GM19467 (cell line): Measurements from ENCODE around the gene CDH23.
"Not testable (repeated sequence)": the region's sequence is repeated elsewhere in the genome, so short reads cannot be mapped to it uniquely, and the experiment has no call there.

ENCODE experiments used
- ATAC-seq: cut with Tn5 transposase; IDR thresholded peaks from one replicate; pipeline ENCODE4 v1.9.1; 2021; ENCODE audit warnings: mild to moderate bottlenecking, moderate library complexity; ENCODE audit not compliant: unreplicated experiment

The CDH23 gene

DNA sequence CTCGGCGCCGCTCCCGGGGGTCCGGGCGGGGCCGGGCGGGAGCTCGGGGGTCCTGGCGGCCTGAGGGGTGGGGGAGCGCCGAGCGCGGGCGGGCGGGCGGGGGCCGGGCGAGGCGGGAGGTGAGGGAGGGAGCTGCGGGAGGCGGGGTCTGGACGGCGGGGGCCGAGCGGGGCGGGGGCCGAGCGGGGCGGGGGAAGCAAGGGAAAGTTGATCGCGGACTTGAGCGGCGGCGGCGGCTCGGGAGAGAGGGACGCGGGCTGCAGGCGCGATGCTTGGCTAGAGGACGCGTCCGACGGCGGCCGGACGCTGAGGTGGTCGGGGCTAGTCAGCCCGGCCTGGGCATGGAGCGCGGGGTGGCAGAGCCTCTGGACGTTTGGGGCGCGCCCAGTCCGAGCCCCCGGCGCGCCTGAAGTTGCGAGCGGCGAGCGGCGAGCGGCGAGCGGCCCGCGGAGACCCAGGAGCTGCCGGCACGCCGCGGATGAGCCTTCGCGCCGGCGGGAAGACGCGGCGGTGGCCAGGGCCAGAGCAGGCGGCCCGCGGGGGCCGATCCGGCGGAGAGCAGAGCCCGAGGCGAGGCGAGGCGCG lies at the start of gene CDH23:
Gene CDH23 (plus strand): TSS at position 210 of the 585 bp plus-strand sequence. CDS start 42,912 bp downstream, outside the sequence.
- no peak for ATAC-seq

DNA sequence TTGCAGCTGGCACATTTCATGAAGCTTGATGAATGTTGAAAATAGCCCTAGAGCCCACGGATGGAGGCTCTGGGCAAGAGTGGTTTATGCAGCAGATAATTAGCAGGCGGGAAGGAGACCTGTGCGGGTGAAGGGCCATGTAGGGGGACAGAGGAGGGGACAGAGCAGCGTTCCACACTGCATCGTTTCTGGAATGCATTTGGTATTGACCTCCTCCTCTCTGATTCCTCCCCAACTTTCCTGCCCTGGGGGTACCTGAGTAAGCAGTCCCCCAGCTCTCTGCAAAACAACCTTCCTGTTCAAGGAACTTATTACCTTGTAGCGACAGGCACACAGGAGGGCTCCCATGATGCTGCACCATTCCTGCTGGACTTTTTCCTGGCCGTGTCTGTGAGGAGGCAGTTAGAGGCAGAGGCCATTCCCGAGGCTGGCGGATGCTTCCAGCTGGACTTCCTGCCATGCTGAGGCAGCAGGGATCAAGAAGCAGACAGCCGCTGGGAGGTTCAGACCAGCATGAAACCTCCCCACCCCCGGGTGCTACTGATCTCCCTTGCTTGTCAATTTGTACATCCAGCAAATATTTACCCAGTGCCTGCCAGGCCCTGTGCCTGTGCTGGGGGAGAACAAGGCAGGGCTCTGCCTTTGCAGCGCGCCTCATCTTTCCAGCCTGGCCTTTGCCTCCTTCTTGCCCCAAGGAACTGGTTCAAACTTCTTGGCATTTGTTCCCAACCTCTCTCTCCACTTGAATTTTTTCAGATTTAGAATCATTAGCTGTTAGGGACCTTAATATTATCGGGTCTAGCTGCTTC lies 48.9 kb upstream of the CDH23 start:
- no peak for ATAC-seq

DNA sequence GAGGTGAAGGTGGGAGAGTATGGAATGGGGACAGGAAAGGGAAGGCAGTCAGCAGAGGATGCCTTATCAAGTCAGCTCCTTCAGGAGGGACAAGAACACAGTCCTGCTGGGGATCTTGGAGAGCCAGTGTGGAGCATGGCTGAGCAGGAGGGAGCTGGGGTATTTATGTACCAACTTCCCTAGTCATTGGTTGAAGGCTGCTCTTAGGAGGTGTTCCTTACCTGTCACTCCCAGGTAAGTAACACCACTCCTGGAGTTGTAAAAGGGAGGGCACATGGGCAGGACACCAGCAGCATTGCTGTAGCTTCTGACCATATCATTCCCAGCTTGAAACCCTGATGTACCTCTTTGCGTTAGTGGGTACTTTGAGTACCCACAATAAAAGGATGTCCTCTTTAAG lies 47.9 kb upstream of the CDH23 start:
- no peak for ATAC-seq

DNA sequence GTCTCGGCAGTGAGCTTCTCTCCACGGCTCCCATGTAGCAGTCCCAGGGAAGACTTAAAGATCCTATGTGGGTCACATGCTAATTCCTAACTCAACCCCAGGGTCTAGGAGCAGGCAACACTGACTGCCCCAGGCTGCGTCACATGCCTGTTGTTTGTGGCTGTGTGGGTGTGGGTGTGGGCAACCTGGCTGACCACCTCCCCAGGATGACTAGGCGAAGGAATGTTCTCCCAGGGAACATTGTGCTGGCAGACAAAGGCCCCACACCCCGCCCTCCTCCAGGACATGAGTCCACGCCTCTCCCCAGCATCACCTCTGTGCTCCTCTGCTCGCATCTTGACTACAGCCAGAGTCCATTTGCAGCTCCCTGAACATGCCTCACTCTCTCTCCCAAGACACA lies 47.3 kb upstream of the CDH23 start:
- no peak for ATAC-seq

DNA sequence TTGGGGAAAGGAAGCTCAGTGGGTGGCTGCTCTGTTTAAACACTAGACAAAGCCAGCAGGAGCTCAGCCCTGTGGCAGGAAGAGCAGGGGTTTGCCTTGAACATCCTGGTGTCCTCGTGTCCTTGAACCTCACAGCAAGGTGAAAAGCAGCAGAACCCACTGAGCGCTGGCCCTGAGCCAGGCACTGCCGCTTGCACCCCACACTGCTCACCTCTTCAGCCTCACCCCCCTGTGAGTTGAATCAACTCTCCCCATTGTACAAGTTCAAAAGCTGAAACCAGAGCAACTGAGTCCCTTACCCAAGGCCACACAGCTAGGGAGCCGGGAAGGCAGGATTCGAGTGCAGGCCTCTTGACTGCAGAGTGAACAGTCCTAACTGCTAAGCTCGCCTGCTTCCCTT lies 45.6 kb upstream of the CDH23 start:
- no peak for ATAC-seq

DNA sequence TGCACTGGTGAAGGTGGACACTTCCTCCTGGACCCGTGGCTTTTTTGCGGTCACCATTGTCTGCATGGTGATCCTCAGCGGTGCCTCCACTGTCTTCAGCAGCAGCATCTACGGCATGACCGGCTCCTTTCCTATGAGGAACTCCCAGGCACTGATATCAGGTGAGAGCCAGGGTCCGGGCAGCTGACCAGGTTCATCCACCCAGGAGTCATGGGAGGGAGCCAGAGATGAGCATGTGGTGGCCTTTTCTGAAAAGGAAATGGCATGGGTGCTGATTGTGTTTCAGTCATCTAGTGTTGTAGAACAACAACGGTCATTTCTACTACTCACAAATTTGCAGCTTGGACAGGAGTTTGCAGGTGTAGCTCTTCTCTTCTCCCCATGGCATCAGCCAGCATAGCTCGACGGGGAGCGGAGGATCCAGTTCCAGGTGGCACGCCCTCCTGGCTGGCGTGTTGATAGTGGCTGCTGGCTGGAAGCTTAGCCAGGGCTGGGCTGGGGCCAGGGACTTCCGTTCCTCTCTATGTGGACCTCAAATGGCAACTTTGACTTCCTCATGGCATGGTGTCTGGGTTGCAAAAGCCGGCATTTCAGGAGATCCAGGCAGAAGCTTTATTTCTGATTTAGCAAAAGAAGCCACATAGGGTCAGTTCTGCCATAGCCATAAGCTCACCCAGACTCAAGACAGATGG lies 44.9 kb upstream of the CDH23 start:
- no peak for ATAC-seq

DNA sequence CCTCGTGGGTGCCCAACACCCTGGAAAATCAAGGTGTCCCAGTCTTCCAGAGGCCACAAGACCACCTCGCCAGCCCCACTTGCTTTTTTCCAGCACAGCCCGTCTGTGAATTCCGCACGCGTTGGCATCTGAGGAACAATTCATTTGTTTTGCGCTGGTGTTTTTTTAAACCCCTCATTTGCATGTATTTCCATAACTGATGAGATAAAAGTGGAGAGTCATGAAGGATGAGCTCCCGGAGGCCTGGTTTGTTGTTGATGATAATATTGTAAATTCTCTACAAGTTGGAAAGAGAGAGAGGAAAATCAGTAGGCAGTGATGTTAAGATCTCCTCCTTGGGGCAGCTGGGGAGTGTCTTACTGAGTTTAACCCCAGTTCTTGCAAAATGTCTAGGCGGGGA lies 43.1 kb upstream of the CDH23 start:
- no peak for ATAC-seq

DNA sequence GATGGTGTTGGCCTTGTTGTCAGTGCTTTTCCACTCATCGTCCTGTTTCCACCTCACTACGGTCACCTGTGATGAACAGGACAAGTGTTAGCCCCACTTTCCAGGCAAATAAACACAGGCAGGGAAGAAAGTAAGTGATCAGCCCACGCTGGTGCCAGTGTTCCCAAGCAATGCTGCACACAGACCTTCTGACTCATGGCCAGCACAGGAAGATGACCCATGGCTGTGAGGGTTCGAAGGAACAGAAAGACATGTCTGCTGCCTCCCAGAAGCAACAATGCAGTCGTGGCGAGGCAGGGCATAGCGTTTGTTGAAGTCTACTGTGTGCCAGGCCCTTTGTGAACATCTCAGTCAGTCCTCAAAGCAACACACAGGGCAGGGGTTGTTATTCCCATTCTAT lies 41.9 kb upstream of the CDH23 start:
- no peak for ATAC-seq

DNA sequence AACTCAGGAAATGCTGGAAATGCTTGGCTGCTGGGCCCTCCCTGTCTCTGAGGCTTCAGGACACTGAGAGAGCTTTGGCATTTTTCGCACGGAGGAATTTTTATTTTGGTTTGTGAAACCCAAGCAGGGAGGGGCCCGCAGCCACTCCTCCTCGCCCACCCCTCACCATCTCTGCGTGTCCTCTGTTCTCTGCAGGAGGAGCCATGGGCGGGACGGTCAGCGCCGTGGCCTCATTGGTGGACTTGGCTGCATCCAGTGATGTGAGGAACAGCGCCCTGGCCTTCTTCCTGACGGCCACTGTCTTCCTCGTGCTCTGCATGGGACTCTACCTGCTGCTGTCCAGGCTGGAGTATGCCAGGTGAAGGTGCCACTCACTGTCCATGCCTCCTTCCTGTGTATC lies 40.8 kb upstream of the CDH23 start:
- ATAC-seq: no peak

DNA sequence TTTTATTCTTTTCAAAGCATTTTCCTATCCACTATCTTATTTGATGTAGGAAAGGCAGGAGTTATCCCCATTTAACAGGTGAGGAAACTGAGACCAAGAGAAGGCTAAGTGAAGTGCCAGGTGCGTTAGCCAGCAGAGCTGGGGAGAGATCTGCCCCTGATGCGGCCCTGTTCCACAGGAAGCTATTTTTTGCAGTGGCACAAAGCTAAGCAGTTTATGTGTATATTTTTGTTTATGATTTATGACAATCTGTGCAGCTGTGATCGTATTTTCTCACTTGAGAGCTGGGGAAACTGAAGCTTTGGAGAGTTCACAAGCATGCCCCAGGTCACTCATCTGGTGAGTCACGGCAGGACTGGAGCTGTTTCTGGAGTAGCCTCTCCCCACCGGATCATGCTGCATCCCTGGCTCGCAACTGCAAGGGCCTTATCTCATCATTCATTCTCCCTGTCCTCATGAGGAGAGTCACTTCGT lies 38.9 kb upstream of the CDH23 start:
- no peak for ATAC-seq

DNA sequence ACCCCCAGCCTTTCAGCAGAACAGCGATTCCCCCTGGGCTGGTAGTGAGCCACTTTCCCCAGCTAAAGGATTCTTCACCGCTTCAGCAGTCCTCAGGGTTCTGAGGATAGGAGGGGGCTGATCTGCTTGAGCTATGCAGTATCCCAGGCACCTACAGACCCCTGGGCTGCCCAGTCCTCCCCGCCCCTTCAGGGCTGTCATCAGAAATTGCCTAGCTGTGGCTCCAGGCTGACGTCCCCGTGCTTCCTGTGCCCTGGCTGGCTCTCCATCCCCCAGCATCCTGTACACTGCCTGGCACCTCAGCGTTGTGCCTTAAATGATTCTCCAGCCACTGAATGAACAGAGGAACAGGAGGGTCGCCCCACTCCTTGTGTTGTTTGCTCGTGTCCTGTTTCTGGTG lies 38.4 kb upstream of the CDH23 start:
- no peak for ATAC-seq

DNA sequence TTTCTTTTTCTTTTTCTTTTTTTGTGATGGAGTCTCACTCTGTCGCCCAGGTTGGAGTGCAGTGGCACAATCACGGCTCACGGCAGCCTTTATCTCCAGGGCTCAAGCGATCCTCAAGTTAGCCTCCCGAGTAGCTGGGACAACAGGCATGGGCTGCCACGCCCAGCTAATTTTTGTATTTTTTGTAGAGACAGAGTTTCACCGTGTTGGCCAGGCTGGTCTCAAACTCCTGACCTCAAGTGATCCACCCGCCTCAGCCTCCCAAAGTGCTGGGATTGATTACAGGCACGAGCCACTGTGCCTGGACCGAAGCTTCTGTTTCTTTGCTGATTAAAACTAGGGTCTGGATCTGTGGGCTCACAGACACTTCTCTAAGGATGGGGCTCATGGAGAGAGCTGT lies 37.8 kb upstream of the CDH23 start:
- not testable (repeated sequence) for ATAC-seq

DNA sequence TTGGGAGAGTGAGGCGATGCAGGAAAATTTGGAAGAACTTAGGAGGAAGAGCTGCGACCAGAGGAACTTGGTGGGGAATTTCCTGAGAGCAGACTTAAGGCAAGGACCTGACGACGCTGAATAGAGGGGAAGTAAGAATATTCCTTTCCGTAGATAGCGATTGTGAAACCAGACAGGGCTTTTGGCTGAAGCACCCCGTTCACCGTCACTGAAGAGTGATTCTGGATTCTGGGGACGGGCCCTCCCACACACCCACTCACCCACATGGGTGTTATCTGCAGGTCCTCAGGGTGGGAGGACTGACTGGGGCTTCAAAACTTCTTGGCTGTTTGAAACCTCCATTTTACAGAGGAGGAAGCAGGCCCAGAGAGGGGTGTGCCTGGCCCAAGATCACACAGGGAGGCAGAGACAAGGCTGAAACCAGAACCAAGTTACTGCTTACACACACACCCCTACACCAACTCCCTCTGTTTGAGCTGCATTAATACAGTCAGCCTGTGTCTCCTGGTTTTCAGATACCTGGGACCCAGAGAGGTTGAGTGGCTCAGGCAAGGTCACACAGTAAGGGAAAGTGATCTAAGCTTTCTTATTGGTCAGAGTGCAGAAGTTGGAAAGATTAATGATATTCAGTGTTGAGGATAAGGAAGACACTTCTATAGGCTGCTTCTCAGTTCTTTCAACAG lies 37.2 kb upstream of the CDH23 start:
- no peak for ATAC-seq

DNA sequence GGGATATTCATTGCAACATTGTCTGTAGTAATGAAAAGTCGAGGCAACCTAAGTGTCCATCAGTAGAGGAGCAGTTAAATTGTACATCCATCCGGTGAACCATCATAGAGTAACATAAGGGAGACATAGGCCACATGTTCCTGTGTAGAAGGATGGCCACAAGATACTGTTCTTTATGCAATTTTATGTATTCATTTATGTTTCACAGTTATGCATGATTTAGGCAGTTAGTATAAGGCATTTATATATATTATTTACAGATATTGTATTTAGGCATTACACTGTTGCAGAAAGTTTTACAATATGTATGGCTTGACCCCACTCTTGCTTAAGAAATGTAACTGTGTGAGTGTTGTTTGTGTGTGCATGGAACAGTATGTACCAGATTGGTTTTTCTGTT lies 36.0 kb upstream of the CDH23 start:
- ATAC-seq: no peak

DNA sequence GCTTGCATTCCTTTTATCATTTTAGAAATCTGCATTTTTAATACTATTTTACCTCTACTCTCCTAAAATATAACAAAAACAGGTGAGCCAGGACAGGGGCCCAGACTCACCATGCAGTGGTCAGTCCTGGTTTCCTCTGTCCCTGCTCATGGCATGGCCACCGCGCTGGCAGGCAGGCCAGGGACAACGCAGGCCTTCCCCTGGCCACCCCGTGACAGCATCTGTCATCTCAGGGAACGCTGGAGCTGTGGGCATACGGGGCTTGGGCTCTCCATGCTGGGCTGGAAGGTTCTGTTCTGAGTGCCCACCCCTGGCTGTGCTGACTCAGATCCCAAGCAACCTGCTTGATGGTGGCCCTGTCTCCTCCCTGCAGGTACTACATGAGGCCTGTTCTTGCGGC lies 35.1 kb upstream of the CDH23 start:
- no peak for ATAC-seq

DNA sequence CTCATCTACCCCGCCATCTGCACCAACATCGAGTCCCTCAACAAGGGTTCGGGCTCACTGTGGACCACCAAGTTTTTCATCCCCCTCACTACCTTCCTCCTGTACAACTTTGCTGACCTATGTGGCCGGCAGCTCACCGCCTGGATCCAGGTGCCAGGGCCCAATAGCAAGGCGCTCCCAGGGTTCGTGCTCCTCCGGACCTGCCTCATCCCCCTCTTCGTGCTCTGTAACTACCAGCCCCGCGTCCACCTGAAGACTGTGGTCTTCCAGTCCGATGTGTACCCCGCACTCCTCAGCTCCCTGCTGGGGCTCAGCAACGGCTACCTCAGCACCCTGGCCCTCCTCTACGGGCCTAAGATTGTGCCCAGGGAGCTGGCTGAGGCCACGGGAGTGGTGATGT lies 34.6 kb upstream of the CDH23 start:
- ATAC-seq: no peak

DNA sequence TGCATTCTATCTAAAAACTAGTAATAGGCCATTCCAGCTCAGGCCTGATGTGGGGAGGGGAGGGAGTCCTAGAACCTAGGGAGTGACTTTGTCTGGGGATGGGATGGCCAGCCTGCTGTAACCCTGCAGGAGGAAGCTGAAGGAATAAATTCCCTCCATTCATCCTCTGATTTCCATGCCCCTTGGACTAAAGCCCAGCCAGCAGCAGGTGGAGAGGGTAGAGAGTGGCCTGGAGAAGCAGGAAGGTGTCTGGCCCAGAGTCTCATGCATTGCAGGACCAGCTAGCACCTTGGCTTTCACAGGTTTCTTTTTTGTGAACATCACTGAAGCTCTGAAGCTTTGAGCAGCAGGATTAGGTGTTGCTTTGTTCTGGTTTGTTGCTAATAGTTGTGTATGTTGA lies 32.8 kb upstream of the CDH23 start:
- no peak for ATAC-seq

DNA sequence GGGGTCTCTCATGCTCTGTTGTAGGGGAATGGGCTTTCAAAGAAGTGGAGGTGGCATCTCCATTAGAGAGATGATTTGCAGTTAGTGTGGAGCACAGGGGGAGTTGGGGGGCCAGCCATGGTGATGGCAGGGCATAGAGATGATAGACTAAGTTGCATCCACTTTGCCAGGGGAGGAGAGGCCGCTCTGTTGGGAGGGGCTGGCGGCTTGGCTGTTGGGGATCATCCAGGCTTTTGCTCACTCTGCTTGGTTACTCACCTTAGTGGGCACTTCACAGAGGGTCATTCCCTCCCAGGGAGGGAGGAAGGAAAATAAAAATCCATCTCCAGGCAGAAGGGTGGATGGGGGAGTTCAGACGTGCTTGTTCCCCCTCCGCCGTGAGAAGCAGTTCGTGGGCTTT lies 31.4 kb upstream of the CDH23 start:
- no peak for ATAC-seq

DNA sequence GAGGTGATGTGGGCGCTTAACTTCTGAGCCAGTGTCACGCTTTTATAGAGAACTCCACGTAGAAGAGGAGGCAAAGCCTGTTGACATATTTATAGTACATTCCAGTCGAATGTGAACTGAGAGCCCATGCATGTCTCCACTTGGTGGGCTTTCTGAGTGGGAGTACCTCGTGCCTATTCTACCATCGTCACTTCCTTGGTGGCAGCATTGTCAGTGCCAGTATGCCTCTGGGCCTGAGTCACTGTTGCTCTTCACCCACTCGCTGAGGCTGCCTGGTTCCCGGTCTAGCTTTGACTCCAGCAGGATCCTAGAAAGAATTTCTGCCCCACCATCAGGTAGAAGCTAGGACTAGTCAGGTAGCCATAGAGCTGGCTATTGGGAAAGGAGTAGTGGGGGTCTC lies 30.0 kb upstream of the CDH23 start:
- ATAC-seq: no peak

DNA sequence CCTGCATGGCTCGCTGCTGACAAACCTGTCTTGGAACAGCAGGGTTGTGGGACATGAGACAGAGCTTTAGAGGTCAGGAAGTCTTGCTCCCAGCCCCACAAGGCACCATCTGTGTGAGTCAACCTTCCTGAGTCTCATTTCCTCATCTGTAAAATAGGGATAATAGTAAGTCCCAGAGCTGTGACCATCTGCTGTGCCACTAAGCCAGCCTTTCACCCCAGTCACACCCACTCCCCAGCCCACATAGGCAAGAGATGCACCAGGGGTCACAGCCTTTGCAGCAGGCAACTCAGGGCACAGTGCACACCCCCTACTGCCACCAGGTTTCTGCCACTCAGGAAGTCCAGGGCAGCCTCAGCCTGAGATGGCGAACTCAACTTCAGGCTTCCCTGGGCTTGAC lies 29.4 kb upstream of the CDH23 start:
- no peak for ATAC-seq

DNA sequence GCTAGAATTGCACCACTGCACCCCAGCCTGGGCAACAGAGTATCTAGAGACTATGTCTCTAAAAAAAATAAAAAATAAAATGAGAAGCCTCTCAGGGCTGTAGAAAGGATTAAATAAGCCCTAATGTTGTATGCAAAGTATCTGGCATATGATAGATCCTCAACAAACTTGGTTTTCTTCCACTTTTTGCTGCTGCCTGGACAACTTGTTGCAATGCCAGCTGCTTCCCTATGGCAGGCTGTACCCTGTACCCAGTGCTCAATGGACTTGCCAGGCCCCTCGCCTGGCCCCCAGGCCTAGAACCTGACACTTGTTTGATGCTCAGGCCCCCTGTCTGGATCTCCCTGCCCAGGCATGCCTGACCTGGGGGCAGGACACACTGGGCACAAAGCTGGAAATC lies 28.5 kb upstream of the CDH23 start:
- no peak for ATAC-seq

DNA sequence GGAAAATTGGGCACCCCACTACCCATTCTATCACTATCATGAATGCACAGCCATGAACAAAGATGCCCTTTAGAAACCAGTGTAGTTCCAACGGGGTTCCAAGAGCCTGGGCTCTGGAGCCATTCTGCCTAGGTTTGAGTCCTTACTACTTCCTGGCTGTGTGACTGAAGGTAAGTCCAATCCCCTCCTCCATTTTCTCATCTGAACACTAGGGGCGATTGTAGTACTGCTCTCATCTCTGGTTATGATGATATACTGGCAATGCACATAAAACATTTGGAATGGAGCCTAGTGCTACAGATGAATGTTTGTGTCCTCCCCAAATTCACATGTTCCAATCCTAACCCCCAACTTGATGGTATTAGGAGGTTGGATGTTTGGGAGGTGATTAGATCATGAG lies 28.1 kb upstream of the CDH23 start:
- ATAC-seq: no peak
